ENCODE measurements around the gene FMNL3.

Gene FMNL3

DNA sequence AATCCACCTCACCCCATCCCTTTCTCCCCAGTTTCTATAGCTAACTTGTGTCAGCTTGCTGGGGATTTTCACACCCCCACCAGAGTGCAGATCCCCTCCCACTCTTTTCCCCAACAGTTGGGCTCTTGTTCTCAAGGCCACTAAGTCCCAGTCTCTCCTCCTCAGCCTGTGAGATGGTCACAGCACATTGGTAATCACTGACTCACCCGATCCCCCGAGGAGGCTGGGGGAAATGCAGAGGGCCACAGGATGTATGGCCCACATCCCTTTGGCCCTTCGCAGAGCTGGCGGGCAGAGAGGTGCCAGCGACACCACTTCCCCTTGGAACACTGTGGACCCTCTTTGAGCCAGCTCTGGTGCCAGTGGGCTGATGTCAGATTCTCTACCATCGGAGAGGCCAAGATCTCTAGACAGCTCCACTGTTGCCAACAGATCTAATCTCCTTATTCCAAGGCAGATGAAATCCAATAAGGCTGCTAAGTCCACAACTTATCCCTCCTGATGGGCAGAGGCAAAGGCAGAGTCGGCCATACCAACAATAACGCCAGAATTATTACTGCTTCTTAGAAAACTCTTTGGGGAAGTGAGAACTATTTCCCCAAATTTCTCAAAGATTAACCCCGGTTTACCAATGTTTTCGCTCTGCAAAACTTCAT lies 1.6 kb downstream of the FMNL3 start:
- H3K4me3 ChIP-seq (ENCODE audit: low read depth, low read length): peak overlapping the region; percentile 90
- TF ChIP-seq, protein P1, sequence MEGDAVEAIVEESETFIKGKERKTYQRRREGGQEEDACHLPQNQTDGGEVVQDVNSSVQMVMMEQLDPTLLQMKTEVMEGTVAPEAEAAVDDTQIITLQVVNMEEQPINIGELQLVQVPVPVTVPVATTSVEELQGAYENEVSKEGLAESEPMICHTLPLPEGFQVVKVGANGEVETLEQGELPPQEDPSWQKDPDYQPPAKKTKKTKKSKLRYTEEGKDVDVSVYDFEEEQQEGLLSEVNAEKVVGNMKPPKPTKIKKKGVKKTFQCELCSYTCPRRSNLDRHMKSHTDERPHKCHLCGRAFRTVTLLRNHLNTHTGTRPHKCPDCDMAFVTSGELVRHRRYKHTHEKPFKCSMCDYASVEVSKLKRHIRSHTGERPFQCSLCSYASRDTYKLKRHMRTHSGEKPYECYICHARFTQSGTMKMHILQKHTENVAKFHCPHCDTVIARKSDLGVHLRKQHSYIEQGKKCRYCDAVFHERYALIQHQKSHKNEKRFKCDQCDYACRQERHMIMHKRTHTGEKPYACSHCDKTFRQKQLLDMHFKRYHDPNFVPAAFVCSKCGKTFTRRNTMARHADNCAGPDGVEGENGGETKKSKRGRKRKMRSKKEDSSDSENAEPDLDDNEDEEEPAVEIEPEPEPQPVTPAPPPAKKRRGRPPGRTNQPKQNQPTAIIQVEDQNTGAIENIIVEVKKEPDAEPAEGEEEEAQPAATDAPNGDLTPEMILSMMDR (IDR thresholded peaks at IDR 0.05; ENCODE audit: low read depth, low read length): no peak

GRCh38 chr12:49703647-49704137 lies 3.5 kb downstream of the FMNL3 start:
- TF ChIP-seq, protein P1 (IDR thresholded peaks at IDR 0.05; ENCODE audit: low read depth, low read length): no peak

GRCh38 chr12:49702676-49703215 lies 4.5 kb downstream of the FMNL3 start:
- TF ChIP-seq, protein P1 (IDR thresholded peaks at IDR 0.05; ENCODE audit: low read depth, low read length): no peak
- no peak overlapping the region for H3K4me3 ChIP-seq (ENCODE audit: low read depth, low read length)

More at GRCh38 chr12:49703647-49704137, 3.5 kb downstream of the FMNL3 start:
- no peak overlapping the region for H3K4me3 ChIP-seq (ENCODE audit: low read depth, low read length)

- TF ChIP-seq, protein P1 (IDR thresholded peaks at IDR 0.05; ENCODE audit: low read depth, low read length): no peak
- H3K4me3 ChIP-seq (ENCODE audit: low read depth, low read length): no peak overlapping the region
These were observed 5.2 kb downstream of the FMNL3 start for GRCh38 chr12:49702009-49702408.

DNA sequence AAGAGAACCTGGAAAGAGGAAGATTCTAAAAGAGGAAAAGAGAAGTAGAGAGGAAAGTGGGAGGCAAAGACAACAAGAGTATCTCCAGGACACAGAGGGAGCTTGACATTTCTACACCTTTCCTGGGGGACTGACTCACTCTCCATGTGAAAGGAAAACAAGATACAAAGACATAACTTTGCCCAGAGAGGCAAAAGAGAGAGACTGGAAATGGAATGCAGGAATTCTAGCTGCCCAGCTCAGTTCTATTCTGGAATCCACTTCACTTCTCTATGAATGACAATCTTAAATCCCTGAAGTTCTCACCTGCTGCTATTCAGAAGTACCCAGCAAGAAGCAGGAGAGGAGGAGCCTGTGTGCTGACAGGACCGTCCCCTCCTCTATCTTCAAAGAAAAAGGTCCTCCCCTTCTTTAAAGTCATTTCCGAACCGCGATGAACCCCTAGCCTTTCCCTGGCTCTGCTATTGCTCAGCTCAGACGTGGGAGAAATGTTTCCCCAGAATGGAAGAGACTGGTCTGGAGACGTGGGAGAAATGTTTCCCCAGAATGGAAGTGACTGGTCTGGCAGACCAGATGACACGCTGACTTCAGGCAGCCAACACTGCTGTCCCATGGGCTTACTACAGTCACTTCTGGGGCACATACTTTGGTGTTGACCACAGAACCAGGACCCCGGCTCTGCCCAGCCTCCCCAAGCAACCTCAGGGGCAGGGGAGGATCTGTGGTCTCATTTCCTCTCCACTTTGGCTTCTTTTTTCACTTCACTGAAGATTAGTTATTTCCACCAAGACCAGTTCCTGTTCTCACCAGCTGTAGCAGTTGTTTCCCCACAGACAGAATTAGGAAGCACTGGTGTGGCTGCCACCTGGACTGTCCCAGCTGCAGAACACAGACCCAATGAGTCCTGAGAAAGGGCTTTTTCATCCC lies 8.3 kb downstream of the FMNL3 start:
- TF ChIP-seq, protein P1 (IDR thresholded peaks at IDR 0.05; ENCODE audit: low read depth, low read length): no peak
- H3K4me3 ChIP-seq (ENCODE audit: low read depth, low read length): no peak overlapping the region

GRCh38 chr12:49697808-49698207 lies 9.4 kb downstream of the FMNL3 start:
- TF ChIP-seq, protein P1 (IDR thresholded peaks at IDR 0.05; ENCODE audit: low read depth, low read length): no peak
- no peak overlapping the region for H3K4me3 ChIP-seq (ENCODE audit: low read depth, low read length)
